ENCODE results near the gene RC3H2.
"Not testable (repeated sequence)": the region's sequence is repeated elsewhere in the genome, so short reads cannot be mapped to it uniquely, and the experiment has no call there.

Gene RC3H2

DNA sequence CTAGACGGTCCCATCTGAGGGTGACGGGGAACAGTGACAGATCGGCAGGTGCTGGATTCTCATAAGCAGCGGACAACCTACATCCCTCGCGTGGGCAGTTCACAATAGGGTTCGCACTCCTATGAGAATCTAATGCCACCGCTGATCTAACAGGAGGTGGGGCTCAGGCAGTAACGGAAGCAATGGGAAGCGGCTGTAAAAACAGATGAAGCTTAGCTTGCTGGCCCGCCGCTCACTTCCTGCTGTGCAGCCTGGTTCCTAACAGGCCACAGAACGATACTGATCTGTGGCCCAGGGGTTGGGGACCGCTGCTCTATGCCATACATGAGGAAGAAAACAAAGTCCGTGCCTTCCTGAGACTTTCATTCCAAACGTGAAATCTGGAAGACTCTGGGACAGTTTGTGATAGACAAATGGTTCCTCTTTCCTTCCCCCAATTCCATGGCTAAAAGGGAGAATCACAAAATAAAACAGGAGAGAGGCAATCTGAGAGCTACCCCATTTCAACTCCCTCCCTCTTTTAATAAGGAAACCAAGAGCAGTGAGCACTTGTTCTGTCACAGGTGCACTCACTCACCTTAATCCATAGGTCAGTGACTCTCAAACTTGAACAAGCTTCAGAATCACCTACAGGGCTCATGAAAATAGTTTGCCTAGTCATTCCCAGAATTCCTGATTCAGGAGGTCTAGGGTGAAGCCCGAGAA is 88.8 kb downstream of the RC3H2 start:
- DNase-seq (ENCODE audit: low spot score in 2 of 2) (no peak), ATAC-seq (ENCODE audit: low read depth) (peak; percentile 43)
- Mint-ChIP-seq H3K27me3 (no peaks in the 10 kb centered on the region), H3K36me3 (peaks cover 5% of the 10 kb centered on the region), H3K4me1 (peaks cover 12% of the 10 kb centered on the region), H3K9me3 (no peaks in the 10 kb centered on the region), H3K4me3 (peak overlapping the region; percentile 39), H3K27ac (peak overlapping the region; percentile 58)

DNA sequence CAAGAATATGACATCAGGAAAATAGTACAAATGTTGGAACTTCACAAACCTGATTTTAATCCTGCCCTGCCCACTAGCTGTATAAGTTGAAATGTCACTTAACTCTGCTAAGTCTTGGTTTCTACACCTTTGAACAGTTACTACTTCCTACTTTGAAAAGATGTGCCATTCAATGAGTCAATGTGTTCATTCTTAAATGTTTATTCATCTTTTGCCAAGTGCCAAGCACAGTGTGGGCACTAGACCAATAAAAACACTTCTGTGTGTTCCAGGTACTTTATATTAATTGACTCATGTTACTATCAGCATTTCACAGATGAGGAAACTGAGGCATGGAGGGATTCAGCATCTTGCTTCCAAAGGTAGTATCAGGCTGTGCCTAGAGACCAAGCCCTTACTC is 89.6 kb downstream of the RC3H2 start:
- Mint-ChIP-seq H3K27me3 (no peaks in the 10 kb centered on the region), H3K4me3 (no peak overlapping the region), H3K36me3 (peaks cover 5% of the 10 kb centered on the region), H3K9me3 (no peaks in the 10 kb centered on the region), H3K27ac (no peak overlapping the region), H3K4me1 (peaks cover 12% of the 10 kb centered on the region)
- no peak for DNase-seq (ENCODE audit: low spot score in 2 of 2)
- ATAC-seq (ENCODE audit: low read depth) = no peak

DNA sequence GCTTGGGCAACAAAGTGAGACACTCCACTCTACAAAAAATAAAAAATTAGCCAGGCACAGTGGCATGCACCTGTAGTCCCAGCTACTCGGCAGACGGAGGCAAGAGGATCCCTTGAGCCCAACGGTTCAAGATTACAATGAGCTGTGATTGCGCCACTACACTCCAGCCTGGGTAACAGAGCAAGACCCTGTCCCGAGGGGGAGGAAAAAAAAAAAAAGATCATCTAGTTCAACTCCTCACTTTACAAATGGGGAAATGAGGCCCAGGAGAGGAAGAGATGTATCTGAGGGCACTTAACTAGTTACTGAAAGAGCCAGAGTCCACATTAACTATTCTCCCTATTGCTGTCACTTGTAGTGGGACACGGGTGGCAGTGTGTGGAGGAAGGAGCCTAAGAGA is 90.6 kb downstream of the RC3H2 start:
- H3K27me3 Mint-ChIP-seq = no peaks in the 10 kb centered on the region
- no peaks in the 10 kb centered on the region for H3K9me3 Mint-ChIP-seq
- ATAC-seq (ENCODE audit: low read depth) (peak; percentile 34), DNase-seq (ENCODE audit: low spot score in 2 of 2) (no peak)
- no peak overlapping the region for H3K4me3 Mint-ChIP-seq
- peak overlapping the region; percentile 55 for H3K27ac Mint-ChIP-seq
- peaks cover 10% of the 10 kb centered on the region for H3K4me1 Mint-ChIP-seq
- peaks cover 2% of the 10 kb centered on the region for H3K36me3 Mint-ChIP-seq

DNA sequence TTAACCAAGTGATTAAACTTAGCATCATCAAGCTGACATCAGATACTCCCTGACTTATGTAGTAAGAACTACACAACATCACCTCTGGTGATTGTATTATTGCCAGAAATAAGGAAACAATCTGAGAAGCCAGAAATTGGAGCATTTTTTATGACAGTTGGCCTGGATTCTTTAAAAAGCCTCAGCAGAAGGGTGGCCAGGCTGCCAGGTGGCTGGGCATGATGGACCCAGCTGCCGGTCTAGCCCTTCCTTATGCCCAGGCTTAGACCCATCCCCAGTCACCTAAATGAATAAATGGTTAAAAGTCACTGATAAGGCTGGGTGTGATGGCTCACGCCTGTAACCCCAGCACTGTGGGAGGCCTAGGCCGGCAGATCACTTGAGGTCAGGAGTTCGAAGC is 92.4 kb downstream of the RC3H2 start:
- peaks cover 2% of the 10 kb centered on the region for H3K36me3 Mint-ChIP-seq
- H3K4me3 Mint-ChIP-seq = no peak overlapping the region
- H3K27me3 Mint-ChIP-seq = no peaks in the 10 kb centered on the region
- no peak for ATAC-seq (ENCODE audit: low read depth)
- H3K27ac Mint-ChIP-seq = no peak overlapping the region
- H3K4me1 Mint-ChIP-seq = peaks cover 10% of the 10 kb centered on the region
- H3K9me3 Mint-ChIP-seq = no peaks in the 10 kb centered on the region
- no peak for DNase-seq (ENCODE audit: low spot score in 2 of 2)

DNA sequence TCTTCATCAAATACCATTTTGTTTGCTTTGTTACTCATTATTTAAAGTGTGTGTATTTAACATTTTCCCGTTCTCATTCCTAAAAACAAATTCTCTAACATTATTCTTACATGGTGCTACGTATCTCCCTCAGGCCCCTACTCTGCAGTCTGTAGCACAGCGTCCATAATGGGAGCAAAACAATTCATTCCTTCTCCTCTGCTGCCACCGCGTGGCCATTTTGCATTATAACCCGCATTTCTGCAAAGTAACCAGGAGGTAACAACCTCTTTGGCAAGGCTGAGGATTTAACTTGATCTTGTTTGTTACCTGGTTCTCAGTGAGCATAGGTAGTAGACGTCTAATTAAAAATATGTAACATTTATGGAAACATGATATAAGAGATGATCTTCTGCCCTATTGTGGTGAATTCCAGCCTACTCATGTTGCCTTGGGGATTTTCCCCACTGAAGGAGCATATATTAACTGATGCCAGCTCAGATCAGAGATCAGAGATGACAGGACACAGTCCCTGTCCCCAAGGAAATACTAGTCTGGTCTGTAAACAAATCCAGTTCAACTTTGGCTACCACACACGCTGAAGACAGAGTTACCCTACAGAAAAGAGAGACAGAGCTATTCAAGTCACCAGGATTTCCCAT is 94.7 kb downstream of the RC3H2 start:
- DNase-seq (ENCODE audit: low spot score in 2 of 2) = peak; percentile 59 to 71
- H3K27ac Mint-ChIP-seq = no peak overlapping the region
- ATAC-seq (ENCODE audit: low read depth) = peak; percentile 83
- no peaks in the 10 kb centered on the region for H3K9me3 Mint-ChIP-seq
- no peaks in the 10 kb centered on the region for H3K27me3 Mint-ChIP-seq
- no peak overlapping the region for H3K4me3 Mint-ChIP-seq
- peaks cover 6% of the 10 kb centered on the region for H3K4me1 Mint-ChIP-seq
- peaks cover 4% of the 10 kb centered on the region for H3K36me3 Mint-ChIP-seq

DNA sequence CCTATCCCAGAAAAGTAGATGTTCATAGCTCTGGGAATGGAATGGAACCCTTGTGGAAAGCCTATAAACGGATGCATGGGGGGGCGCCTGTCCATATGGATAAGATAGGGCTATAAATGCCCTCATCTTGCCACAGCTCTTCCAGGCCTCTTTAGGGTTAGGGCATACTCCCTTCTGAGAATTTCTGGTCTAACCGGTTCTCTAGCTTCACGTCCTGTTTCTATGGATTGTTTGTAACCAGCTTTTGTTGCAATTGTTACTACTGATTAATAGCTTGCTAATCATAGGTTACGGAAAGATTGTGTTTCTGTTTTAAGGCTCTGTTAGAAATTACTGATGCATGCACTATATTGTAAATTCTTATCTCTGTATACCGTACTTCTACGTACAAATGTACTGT is 95.9 kb downstream of the RC3H2 start:
- H3K4me1 Mint-ChIP-seq; DNase-seq (ENCODE audit: low spot score in 2 of 2); H3K9me3 Mint-ChIP-seq; H3K27ac Mint-ChIP-seq; H3K36me3 Mint-ChIP-seq; ATAC-seq (ENCODE audit: low read depth); H3K4me3 Mint-ChIP-seq; H3K27me3 Mint-ChIP-seq: not testable (repeated sequence)

DNA sequence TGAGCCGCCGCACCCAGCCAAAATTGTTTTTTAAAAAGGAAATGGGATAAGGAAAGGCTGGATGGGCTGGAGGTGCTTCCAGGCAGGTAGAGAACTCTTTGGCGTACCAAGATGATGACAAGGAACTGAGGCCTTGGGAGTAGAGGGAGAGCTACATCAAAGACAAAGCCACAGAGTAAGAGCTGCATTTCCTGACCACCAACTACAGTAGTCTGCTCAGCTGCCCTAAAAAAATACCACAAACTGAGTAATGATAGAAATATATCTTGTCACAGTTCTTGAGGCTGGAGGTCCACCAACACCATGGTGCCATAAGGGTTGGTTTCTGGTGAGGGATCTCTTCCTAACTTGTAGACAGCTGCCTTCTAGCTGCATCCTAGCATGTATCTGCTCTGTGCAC is 97.0 kb downstream of the RC3H2 start:
- Mint-ChIP-seq H3K4me1 (no peaks in the 10 kb centered on the region), H3K27me3 (no peaks in the 10 kb centered on the region), H3K9me3 (no peaks in the 10 kb centered on the region), H3K27ac (no peak overlapping the region), H3K36me3 (peaks cover 6% of the 10 kb centered on the region), H3K4me3 (no peak overlapping the region)
- DNase-seq (ENCODE audit: low spot score in 2 of 2) = no peak
- ATAC-seq (ENCODE audit: low read depth) = no peak

DNA sequence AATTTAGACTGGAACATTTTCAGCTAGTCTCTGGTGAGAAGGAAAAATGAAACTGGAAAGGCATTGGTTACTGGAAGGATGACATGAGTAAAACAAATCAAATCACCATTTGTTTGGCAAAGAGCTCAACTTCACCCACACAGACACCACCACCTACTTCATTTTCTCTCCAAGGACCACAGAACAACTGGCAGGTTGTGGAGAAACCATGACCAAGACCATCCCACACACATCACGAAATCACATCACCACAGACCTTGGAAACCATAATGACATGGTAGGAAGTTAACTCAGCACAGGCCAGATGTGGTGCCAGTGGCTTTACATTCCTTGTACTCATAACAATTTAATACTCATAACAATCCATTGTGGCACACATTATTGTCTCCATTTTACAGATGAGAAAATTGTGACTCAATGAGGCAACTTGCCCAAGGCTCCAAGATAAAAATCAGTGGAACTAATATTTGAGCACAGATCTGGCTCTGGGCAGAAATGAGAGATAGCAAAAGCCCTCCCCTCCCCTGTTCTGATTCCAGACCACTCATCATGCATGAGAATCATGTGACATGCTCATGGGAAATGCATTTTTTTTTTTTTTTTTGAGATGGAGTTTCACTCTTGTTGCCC is 97.8 kb downstream of the RC3H2 start:
- no peak overlapping the region for H3K27ac Mint-ChIP-seq
- H3K36me3 Mint-ChIP-seq = peaks cover 6% of the 10 kb centered on the region
- no peaks in the 10 kb centered on the region for H3K4me1 Mint-ChIP-seq
- no peak overlapping the region for H3K4me3 Mint-ChIP-seq
- ATAC-seq (ENCODE audit: low read depth) = no peak
- H3K27me3 Mint-ChIP-seq = no peaks in the 10 kb centered on the region
- H3K9me3 Mint-ChIP-seq = no peaks in the 10 kb centered on the region
- DNase-seq (ENCODE audit: low spot score in 2 of 2) = no peak

DNA sequence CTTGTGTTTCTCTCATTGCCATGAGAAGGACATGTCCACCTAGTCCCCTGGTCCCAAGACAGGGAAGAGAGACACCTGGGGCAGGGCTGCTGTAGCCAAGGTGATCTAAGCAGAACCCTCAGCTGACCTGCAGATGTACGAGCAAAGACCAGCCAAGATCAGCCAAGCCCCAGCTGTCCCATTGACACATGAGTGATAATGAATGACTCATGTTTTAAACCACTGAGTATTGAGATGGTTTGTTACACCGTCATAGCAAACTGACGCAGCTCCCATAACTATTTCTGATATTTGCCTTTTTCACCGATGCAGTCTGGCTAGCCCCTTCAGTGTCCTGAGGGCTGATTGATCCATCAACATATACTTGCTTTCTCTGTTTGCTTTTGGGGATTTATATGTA is 98.5 kb downstream of the RC3H2 start:
- ATAC-seq (ENCODE audit: low read depth) (no peak), DNase-seq (ENCODE audit: low spot score in 2 of 2) (no peak)
- Mint-ChIP-seq H3K9me3 (no peaks in the 10 kb centered on the region), H3K27ac (no peak overlapping the region), H3K36me3 (peaks cover 6% of the 10 kb centered on the region), H3K27me3 (no peaks in the 10 kb centered on the region), H3K4me3 (no peak overlapping the region), H3K4me1 (no peaks in the 10 kb centered on the region)

DNA sequence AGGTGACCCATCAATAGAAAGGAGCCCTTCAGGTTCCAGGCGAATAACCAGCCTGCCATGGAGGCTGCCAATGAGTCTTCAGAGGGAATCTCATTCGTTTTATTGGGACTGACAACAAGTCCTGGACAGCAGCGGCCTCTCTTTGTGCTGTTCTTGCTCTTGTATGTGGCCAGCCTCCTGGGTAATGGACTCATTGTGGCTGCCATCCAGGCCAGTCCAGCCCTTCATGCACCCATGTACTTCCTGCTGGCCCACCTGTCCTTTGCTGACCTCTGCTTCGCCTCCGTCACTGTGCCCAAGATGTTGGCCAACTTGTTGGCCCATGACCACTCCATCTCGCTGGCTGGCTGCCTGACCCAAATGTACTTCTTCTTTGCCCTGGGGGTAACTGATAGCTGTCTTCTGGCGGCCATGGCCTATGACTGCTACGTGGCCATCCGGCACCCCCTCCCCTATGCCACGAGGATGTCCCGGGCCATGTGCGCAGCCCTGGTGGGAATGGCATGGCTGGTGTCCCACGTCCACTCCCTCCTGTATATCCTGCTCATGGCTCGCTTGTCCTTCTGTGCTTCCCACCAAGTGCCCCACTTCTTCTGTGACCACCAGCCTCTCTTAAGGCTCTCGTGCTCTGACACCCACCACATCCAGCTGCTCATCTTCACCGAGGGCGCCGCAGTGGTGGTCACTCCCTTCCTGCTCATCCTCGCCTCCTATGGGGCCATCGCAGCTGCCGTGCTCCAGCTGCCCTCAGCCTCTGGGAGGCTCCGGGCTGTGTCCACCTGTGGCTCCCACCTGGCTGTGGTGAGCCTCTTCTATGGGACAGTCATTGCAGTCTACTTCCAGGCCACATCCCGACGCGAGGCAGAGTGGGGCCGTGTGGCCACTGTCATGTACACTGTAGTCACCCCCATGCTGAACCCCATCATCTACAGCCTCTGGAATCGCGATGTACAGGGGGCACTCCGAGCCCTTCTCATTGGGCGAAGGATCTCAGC is 104.8 kb downstream of the RC3H2 start, which contains the start of gene OR1K1:
Gene OR1K1 (plus strand): TSS at position 58 of the 995 bp plus-strand sequence. CDS start 0 bp downstream, at position 58.
- Mint-ChIP-seq H3K9me3 (no peaks in the 10 kb centered on the region), H3K4me1 (peaks cover 8% of the 10 kb centered on the region), H3K4me3 (no peak within 1 kb of the TSS), H3K27me3 (no peaks in the 10 kb centered on the region), H3K36me3 (peaks cover 2% of the 10 kb centered on the region), H3K27ac (no peak within 1 kb of the TSS)
- DNase-seq (ENCODE audit: low spot score in 2 of 2) (no peak), ATAC-seq (ENCODE audit: low read depth) (no peak)

DNA sequence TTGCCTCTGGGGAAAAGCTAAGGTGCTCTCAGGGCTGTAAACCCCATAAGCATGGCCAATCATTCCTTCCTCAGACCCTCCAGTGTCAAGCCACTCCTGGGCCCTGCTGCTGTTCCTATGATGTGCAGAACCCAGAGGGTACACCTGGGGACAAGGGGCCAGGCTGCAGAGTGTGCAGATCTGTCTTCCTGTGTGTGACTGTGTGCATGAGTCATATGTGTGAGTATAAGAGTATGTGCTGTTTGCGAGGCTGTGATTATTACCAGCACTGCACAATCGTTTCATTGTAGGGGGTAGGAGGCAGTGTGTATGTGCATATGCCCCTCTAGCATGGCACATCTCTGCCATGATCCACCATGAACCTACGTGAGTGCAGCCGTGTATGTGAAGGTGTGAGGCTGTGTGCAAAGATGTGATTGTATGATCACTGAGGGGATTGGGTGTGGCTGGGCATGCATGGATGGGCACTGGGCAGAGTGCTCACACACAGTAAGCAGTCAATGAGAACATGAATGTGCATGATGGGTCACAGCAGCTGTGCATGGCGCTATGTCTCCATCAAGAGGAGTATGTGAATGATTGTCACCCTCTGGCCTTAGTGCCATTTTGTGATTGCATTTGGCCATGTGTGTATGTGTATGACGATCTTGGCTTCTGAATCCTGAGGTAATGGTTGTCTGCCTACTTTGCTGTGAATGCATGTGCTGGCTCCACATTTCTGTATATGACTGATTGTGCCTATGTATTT is 107.7 kb downstream of the RC3H2 start:
- Mint-ChIP-seq H3K27ac (no peak overlapping the region), H3K9me3 (no peaks in the 10 kb centered on the region), H3K4me1 (peaks cover 8% of the 10 kb centered on the region), H3K4me3 (no peak overlapping the region), H3K27me3 (no peaks in the 10 kb centered on the region), H3K36me3 (no peaks in the 10 kb centered on the region)
- ATAC-seq (ENCODE audit: low read depth) (peak; percentile 29), DNase-seq (ENCODE audit: low spot score in 2 of 2) (no peak)
